Brain microvascular endothelial cell (primary cell): Measurements from ENCODE around the gene ZNF407.

Experiments
- DNase-seq: peaks from one replicate; pipeline ENCODE4 v3.0.0-alpha.2; 2020
- H3K27ac ChIP-seq: fragments of 250-450 bp; sonication (Bioruptor Pico); 2 replicates; pipeline ENCODE4 v1.5.1; 2020; ENCODE audit warnings: mild to moderate bottlenecking, moderate library complexity
- H3K27me3 ChIP-seq: fragments of 250-450 bp; sonication (Bioruptor Pico); replicated peaks from 2 replicates; pipeline ENCODE4 v1.5.1; 2020; ENCODE audit warnings: mild to moderate bottlenecking
- H3K36me3 ChIP-seq: fragments of 250-450 bp; sonication (Bioruptor Pico); replicated peaks from 2 replicates; pipeline ENCODE4 v1.5.1; 2020; ENCODE audit warnings: mild to moderate bottlenecking
- H3K4me3 ChIP-seq: 2 replicates; pipeline ENCODE4 v1.5.1; 2011; ENCODE audit warnings: low read depth, mild to moderate bottlenecking, control low read depth, low read length, moderate library complexity
- in situ Hi-C: cut with HindIII; loops from 2 replicates; pipeline ENCODE4 v1.10.0; 2017; ENCODE audit warnings: low sequenced_read_pairs, low pct_ligation_motif_present
- TF ChIP-seq, protein P1 (sequence below): IDR thresholded peaks from 2 replicates; pipeline ENCODE4 v1.5.1; 2011; ENCODE audit warnings: low read depth, mild to moderate bottlenecking, moderate library complexity, low read length, control low read depth, inconsistent platforms; ENCODE audit errors: missing control alignments

ZNF407 gene

DNA sequence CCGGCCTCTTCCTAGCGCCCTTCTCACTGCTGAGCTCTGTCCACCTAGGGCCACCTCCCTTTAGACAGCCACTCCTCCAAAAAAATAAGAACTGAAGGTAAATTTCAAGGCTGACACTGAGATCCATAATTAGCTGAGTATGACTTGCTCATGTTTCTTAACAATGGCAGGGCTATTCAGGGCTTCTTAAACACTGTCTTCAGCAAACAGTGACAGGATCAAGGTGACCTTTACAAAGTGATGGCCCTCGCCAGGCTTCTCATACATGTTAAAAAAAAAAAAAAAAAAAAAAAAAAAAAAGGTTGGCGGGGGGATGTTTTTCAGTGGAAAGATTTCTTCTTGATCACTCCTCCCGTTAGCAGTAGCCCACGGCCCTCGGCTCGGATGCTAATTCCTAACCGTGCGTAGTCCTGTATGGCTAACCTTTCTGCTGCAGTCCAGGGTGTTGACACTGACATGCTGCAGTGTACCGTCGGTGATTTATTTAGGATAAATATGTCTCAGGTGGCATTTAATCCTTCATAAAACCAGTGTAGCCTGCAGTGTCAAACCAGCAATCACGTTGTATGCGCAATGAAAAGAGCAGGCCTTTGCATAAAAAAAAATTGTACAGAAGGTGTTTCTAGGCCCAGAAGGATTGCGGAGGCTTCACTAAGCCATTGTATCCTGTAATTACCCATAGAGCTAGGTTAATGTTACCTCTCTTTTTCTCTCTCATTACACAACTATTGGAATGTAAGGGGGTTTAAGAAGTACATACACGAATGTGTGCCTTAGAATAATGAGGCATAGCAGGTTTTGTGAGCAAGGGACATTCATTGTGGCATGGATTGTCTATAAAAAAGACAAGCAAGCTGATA, 468.6 kb downstream of the ZNF407 start:
- H3K27ac ChIP-seq, result no peak overlapping the region
- TF ChIP-seq, protein P1, sequence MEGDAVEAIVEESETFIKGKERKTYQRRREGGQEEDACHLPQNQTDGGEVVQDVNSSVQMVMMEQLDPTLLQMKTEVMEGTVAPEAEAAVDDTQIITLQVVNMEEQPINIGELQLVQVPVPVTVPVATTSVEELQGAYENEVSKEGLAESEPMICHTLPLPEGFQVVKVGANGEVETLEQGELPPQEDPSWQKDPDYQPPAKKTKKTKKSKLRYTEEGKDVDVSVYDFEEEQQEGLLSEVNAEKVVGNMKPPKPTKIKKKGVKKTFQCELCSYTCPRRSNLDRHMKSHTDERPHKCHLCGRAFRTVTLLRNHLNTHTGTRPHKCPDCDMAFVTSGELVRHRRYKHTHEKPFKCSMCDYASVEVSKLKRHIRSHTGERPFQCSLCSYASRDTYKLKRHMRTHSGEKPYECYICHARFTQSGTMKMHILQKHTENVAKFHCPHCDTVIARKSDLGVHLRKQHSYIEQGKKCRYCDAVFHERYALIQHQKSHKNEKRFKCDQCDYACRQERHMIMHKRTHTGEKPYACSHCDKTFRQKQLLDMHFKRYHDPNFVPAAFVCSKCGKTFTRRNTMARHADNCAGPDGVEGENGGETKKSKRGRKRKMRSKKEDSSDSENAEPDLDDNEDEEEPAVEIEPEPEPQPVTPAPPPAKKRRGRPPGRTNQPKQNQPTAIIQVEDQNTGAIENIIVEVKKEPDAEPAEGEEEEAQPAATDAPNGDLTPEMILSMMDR, result no peak

DNA sequence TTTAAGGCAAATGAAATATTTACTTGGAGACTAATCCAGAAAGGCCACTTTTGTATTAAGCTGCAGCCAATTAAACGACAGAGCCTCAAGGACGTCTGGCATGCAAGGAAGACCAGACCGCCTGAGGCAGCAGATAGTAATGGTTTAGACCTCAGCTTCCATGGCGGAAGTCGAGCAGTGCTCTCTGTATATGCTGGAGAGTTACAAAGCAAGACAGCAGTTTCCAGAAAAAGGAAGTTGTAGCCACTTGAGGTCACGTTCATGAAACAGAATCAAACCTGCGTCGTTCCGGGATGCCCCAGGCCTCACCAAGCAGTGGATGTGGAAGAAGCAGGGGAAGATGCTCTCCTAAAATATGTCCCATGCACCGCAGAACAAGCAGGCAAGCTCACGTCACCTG, 469.3 kb downstream of the ZNF407 start:
- H3K27ac ChIP-seq, result no peak overlapping the region
- H3K36me3 ChIP-seq, result no peaks in the 10 kb centered on the region
- no peaks in the 10 kb centered on the region for H3K27me3 ChIP-seq
- DNase-seq, result no peak
- TF ChIP-seq, protein P1, result no peak
- in situ Hi-C loops, result no loop called here
- no peak overlapping the region for H3K4me3 ChIP-seq

More for the DNA sequence above, 468.6 kb downstream of the ZNF407 start:
- no peak for DNase-seq
- Histone ChIP-seq H3K4me3 (no peak overlapping the region), H3K27me3 (no peaks in the 10 kb centered on the region), H3K36me3 (no peaks in the 10 kb centered on the region)
- in situ Hi-C loops, result no loop called here

DNA sequence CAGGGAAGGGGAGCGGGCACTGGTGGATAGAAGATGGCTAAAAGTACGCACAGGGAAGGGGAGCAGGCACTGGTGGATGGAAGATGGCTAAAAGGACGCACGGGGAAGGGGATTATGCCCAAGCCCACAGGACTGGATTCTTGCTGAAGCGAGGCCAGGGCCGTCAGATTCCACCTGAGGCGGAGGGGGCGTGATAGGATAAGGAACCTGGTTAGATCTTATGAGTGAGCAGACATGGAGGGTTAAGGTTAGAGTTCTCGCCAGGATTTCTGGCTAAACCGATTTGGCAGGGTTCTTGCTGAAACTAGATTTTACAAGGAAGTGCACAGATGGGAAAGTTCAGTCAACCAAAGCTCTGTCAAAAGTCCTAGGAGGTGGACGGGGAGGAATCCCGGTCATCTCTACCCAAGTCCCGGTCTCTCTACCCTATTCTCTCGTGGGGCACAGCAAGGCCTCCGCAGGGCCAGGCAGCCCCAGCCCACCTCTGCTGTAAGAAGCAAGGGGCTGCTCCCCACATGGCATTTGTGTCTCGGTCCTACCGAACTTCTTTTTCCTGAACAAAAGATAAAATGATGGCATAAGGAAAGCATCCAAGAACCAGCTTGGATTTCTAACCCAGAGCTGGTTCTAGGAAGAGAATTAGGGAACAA, 470.5 kb downstream of the ZNF407 start:
- H3K27ac ChIP-seq, result no peak overlapping the region
- no peaks in the 10 kb centered on the region for H3K27me3 ChIP-seq
- TF ChIP-seq, protein P1, result no peak
- H3K4me3 ChIP-seq, result no peak overlapping the region
- in situ Hi-C loops, result no loop called here
- H3K36me3 ChIP-seq, result no peaks in the 10 kb centered on the region
- DNase-seq, result no peak

DNA sequence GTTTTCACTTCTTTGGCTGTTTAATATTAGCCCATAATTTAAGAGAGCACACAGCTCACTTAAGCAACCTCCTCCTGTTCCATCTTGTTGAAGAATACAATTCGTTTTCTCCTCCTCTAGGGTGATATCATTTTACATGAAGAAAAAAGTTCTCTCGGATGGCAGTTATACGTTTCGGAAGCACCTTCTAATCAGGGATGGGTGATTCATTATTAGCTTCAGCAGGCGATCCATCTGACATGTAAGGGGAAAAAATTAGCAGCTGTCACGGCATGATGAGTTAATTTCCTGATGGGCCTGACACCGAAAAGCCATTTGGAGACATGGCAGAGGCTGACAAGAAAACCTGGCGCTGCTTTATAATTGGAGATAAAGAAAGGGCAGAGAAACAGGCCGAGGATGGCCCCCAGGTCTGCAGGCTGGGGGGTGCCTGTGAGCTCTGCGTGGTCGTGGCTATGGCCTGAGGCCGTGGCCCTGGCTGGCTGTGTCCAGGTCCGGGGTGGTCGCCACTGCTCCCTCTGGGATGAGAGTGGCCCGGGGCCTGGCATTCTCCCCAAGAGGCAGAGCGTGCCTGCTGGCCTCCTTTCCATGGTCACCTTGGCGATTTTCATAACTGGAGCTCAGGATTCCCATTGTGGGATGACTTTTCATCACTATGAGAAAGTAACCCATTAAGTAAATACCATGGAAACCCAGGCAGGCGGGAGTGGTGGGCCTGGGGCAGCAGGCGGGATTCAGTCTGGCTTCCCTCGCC, 471.2 kb downstream of the ZNF407 start:
- in situ Hi-C loops, result no loop called here
- no peak for DNase-seq
- Histone ChIP-seq H3K27ac (no peak overlapping the region), H3K27me3 (no peaks in the 10 kb centered on the region), H3K4me3 (no peak overlapping the region), H3K36me3 (no peaks in the 10 kb centered on the region)
- TF ChIP-seq, protein P1, result no peak

DNA sequence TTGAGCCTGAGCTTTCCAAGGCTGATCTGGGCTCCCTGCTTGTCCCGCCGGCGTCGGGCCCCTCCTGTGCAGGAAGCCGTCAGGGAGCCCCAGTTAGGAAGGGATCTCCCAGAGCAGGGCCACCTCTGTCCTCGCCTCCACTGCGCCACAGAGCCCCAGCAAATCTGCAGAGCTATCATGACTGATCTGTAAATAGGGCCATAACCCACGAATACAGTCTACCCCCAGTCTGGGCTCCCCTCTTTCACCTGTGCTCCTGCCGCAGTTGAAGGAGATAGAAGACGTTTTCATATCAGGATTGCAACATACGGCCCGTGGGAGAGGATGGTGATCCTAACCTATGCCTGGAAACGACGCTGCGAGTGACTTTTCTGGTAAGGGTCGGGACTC, 472.6 kb downstream of the ZNF407 start:
- no peak for DNase-seq
- in situ Hi-C loops, result no loop called here
- Histone ChIP-seq H3K4me3 (no peak overlapping the region), H3K36me3 (no peaks in the 10 kb centered on the region), H3K27me3 (no peaks in the 10 kb centered on the region), H3K27ac (no peak overlapping the region)
- TF ChIP-seq, protein P1, result no peak
